IMR-90 (cell line): ENCODE data around the gene PPM1F.

Source experiments
- BHLHE40 ChIP-seq: fragments of 150-350 bp; IDR thresholded peaks from 2 replicates; pipeline ENCODE4 v1.6.1; 2016; ENCODE audit warnings: mild to moderate bottlenecking, low read depth, low read length
- CEBPB ChIP-seq: IDR thresholded peaks from 2 replicates; pipeline ENCODE4 v1.6.1; 2012; ENCODE audit warnings: low read depth, low read length, improper control_type of control experiment
- CTCF ChIP-seq: conservative IDR thresholded peaks from 2 replicates; pipeline ENCODE4 v1.5.1; 2012; ENCODE audit warnings: mild to moderate bottlenecking, low read depth, low read length, improper control_type of control experiment
- MAFK ChIP-seq: IDR thresholded peaks from 2 replicates; pipeline ENCODE4 v1.6.1; 2012; ENCODE audit warnings: low read depth, low read length, improper control_type of control experiment
- POLR2A ChIP-seq: IDR thresholded peaks from 2 replicates; pipeline ENCODE4 v1.6.1; 2012; ENCODE audit warnings: mild to moderate bottlenecking, low read depth, low read length
- RAD21 ChIP-seq: IDR thresholded peaks from 2 replicates; pipeline ENCODE4 v1.6.1; 2012; ENCODE audit warnings: low read length, improper control_type of control experiment
- USF2 ChIP-seq: fragments of 150-350 bp; IDR thresholded peaks from 2 replicates; pipeline ENCODE4 v1.6.1; 2017; ENCODE audit warnings: mild to moderate bottlenecking, antibody characterized with exemption, low read length, low read depth
- TF ChIP-seq, protein P1 (sequence below): fragments of 150-350 bp; IDR thresholded peaks from 2 replicates; pipeline ENCODE4 v1.6.1; 2016; ENCODE audit warnings: low read depth, mild to moderate bottlenecking, low read length, moderate library complexity, borderline replicate concordance

- TF ChIP-seq BHLHE40 (no peak), CTCF (no peak), RAD21 (no peak), POLR2A (no peak), MAFK (no peak), CEBPB (peak; percentile 92), USF2 (peak; percentile 75)
- TF ChIP-seq, protein P1, sequence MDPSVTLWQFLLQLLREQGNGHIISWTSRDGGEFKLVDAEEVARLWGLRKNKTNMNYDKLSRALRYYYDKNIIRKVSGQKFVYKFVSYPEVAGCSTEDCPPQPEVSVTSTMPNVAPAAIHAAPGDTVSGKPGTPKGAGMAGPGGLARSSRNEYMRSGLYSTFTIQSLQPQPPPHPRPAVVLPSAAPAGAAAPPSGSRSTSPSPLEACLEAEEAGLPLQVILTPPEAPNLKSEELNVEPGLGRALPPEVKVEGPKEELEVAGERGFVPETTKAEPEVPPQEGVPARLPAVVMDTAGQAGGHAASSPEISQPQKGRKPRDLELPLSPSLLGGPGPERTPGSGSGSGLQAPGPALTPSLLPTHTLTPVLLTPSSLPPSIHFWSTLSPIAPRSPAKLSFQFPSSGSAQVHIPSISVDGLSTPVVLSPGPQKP, result no peak
These were observed 76.0 kb downstream of the PPM1F start for GRCh38 chr22:21876486-21877176.
